ENCODE measurements around the gene TBX4. TPM values are rescaled to one million over a fixed set of nuclear protein-coding genes. Genes with fewer than 3 reads are reported as not detected.

The TBX4 gene
- total and polyA plus RNA-seq, 2 of the 13 experiments (the other 11 are each of a cell fraction or from before 2014, with no cell fraction given), result 0.11 to 1.1 TPM

DNA sequence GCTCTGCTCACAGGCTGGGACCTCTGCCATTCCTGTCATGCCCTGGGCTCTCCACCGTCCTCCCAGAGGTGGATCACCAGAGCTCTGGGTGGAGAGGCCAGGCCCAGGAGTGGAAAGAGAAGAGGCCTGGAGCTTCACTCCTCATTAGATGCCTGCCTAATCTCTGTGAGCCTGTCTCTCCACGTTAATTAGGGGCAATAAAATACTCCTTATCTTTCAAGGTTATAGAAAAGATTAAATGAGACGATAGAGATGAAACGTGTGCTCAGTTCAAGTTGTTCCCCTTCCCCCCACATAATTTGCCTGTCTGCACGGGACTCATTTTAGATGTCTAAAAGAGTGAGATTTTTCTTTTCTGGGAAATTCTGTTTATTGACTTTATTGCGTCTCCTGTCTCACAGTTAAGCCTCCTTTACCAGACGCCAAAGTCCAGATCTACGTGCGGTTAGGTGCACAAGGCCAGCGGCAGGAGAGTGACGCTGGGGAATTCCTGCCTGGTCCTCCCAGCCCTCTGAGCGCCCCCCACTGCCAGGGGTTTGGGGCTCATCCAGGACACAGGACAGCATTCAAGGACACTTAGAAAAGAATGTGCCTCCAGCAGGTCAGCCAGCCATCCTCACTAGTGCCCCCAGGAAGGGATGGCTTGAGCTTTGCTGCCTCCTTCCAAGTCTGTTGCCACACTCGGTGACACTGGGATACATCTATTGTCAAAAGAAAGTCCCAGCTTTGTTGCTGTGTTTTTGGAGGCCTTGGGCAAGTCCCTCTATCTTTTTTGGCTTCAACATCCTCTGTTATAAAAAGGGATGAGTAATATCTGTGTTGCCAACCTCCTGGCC, 42.3 kb downstream of the TBX4 start (continued):
- TF ChIP-seq ZKSCAN5 (CRISPR knock-in tag; IDR thresholded peaks at IDR 0.05) (no peak), SOX6 (IDR thresholded peaks at IDR 0.05) (no peak), SOX6 (CRISPR knock-in tag; IDR thresholded peaks at IDR 0.05) (no peak; the same call in 1 of the 2 replicates), ZFP41 (CRISPR knock-in tag; IDR thresholded peaks at IDR 0.05; ENCODE audit: borderline replicate concordance) (no peak), ZNF329 (CRISPR knock-in tag; IDR thresholded peaks at IDR 0.05; ENCODE audit: low read depth) (no peak), ZNF550 (CRISPR knock-in tag; IDR thresholded peaks at IDR 0.05; ENCODE audit: borderline replicate concordance) (no peak), KDM5A (IDR thresholded peaks at IDR 0.05; ENCODE audit: borderline replicate concordance, low read length) (no peak), REL (CRISPR knock-in tag; conservative IDR thresholded peaks at IDR 0.05) (no peak), HIVEP1 (CRISPR knock-in tag; IDR thresholded peaks at IDR 0.05) (peak; percentile 28; the same call in 1 of the 2 replicates), SALL1 (CRISPR knock-in tag; IDR thresholded peaks at IDR 0.05) (peak; percentile 73), CCAR2 (optimal IDR thresholded peaks at IDR 0.05; ENCODE audit: low read depth, low read length) (no peak), DNMT1 (CRISPR knock-in tag; IDR thresholded peaks at IDR 0.05) (no peak), FOXP1 (IDR thresholded peaks at IDR 0.05) (no peak), FOXP1 (CRISPR knock-in tag; IDR thresholded peaks at IDR 0.05) (peak; percentile 39; the same call in 1 of the 2 replicates), DMAP1 (CRISPR knock-in tag; IDR thresholded peaks at IDR 0.05) (0 out of 2 replicates have a peak, but pooled peaks have one; percentile 26), ZBTB7B (CRISPR knock-in tag; IDR thresholded peaks at IDR 0.05) (peak; percentile 90), SRSF1 (optimal IDR thresholded peaks at IDR 0.05; ENCODE audit: low read depth, low read length) (no peak), ZNF225 (CRISPR knock-in tag; IDR thresholded peaks at IDR 0.05) (no peak), ZNF263 (CRISPR knock-in tag; IDR thresholded peaks at IDR 0.05) (peak; percentile 70), ZNF234 (CRISPR knock-in tag; conservative IDR thresholded peaks at IDR 0.05) (no peak), KDM2A (CRISPR knock-in tag; IDR thresholded peaks at IDR 0.05; ENCODE audit: borderline replicate concordance, low read depth) (0 out of 2 replicates have a peak, but pooled peaks have one; percentile 38), NR2F6 (IDR thresholded peaks at IDR 0.05) (no peak), NR2F6 (CRISPR knock-in tag; IDR thresholded peaks at IDR 0.05) (peak; percentile 52), ZNF629 (CRISPR knock-in tag; conservative IDR thresholded peaks at IDR 0.05) (no peak), ZNF33A (CRISPR knock-in tag; IDR thresholded peaks at IDR 0.05; ENCODE audit: borderline replicate concordance) (no peak)
- TF ChIP-seq, protein P1, sequence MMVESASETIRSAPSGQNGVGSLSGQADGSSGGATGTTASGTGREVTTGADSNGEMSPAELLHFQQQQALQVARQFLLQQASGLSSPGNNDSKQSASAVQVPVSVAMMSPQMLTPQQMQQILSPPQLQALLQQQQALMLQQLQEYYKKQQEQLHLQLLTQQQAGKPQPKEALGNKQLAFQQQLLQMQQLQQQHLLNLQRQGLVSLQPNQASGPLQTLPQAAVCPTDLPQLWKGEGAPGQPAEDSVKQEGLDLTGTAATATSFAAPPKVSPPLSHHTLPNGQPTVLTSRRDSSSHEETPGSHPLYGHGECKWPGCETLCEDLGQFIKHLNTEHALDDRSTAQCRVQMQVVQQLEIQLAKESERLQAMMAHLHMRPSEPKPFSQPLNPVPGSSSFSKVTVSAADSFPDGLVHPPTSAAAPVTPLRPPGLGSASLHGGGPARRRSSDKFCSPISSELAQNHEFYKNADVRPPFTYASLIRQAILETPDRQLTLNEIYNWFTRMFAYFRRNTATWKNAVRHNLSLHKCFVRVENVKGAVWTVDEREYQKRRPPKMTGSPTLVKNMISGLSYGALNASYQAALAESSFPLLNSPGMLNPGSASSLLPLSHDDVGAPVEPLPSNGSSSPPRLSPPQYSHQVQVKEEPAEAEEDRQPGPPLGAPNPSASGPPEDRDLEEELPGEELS (CRISPR knock-in tag; IDR thresholded peaks at IDR 0.05), result peak; percentile 68
- TF ChIP-seq, protein P2, sequence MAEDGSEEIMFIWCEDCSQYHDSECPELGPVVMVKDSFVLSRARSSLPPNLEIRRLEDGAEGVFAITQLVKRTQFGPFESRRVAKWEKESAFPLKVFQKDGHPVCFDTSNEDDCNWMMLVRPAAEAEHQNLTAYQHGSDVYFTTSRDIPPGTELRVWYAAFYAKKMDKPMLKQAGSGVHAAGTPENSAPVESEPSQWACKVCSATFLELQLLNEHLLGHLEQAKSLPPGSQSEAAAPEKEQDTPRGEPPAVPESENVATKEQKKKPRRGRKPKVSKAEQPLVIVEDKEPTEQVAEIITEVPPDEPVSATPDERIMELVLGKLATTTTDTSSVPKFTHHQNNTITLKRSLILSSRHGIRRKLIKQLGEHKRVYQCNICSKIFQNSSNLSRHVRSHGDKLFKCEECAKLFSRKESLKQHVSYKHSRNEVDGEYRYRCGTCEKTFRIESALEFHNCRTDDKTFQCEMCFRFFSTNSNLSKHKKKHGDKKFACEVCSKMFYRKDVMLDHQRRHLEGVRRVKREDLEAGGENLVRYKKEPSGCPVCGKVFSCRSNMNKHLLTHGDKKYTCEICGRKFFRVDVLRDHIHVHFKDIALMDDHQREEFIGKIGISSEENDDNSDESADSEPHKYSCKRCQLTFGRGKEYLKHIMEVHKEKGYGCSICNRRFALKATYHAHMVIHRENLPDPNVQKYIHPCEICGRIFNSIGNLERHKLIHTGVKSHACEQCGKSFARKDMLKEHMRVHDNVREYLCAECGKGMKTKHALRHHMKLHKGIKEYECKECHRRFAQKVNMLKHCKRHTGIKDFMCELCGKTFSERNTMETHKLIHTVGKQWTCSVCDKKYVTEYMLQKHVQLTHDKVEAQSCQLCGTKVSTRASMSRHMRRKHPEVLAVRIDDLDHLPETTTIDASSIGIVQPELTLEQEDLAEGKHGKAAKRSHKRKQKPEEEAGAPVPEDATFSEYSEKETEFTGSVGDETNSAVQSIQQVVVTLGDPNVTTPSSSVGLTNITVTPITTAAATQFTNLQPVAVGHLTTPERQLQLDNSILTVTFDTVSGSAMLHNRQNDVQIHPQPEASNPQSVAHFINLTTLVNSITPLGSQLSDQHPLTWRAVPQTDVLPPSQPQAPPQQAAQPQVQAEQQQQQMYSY (CRISPR knock-in tag; IDR thresholded peaks at IDR 0.05), result no peak

All from HepG2 (cell line).